ENCODE measurements around the gene ABCA8. TPM values are rescaled to one million over a fixed set of nuclear protein-coding genes. Genes with fewer than 3 reads are reported as not detected.

The ABCA8 gene
- total and polyA plus RNA-seq, 4 donors = 2.7 to 187 (median 7.8) TPM

- Histone ChIP-seq H3K27me3 (ENCODE audit: control insufficient read depth in 3 of 3, insufficient read depth in 3 of 3, low read length in 2 of 3) (no peaks in the 10 kb centered on the region), H3K9me3 (ENCODE audit: control insufficient read depth in 4 of 4, insufficient read depth in 3 of 4, low read length in 3 of 4) (no peaks in the 10 kb centered on the region), H3K9ac (ENCODE audit: insufficient read depth in 1 of 2, low read length in 2 of 2) (no peak overlapping the region), H3K4me3 (no peak overlapping the region), H3K36me3 (ENCODE audit: control insufficient read depth in 4 of 4, insufficient read depth in 4 of 4, low read length in 4 of 4) (peaks cover 0 to 4% (median 1%) of the 10 kb centered on the region in 4 donors), H3K27ac (ENCODE audit: low read depth in 1 of 2, low read length in 1 of 2) (no peak overlapping the region), H3K4me1 (ENCODE audit: control insufficient read depth in 5 of 5, insufficient read depth in 5 of 5, low read length in 5 of 5) (no peaks in the 10 kb centered on the region)
- no peak for ATAC-seq (ENCODE audit: insufficient read depth, low FRiP score)
- DNase-seq = no peak
- WGBS, 2 donors = 74 to 88% methylated on average over 4 of the region's 4 CpGs
- no peak for TF ChIP-seq CTCF (IDR thresholded peaks at IDR 0.05; ENCODE audit: control extremely low read depth, extremely low read depth)
Observed at GRCh38 chr17:68993112-68993511, 37.9 kb upstream of the ABCA8 start.

- H3K36me3 ChIP-seq (ENCODE audit: control insufficient read depth in 4 of 4, insufficient read depth in 4 of 4, low read length in 4 of 4) = peaks cover 0 to 4% (median 2%) of the 10 kb centered on the region in 4 donors
- 68 to 71% methylated on average over 4 of the region's 4 CpGs for WGBS, 2 donors
- ATAC-seq (ENCODE audit: insufficient read depth, low FRiP score) (no peak), DNase-seq (peak in 1 of 3 donors; percentile 14)
- H3K27ac ChIP-seq (ENCODE audit: low read depth in 1 of 2, low read length in 1 of 2) = no peak overlapping the region
- H3K9ac ChIP-seq (ENCODE audit: insufficient read depth in 1 of 2, low read length in 2 of 2) = no peak overlapping the region
- no peak overlapping the region for H3K4me3 ChIP-seq
- H3K4me1 ChIP-seq (ENCODE audit: control insufficient read depth in 5 of 5, insufficient read depth in 5 of 5, low read length in 5 of 5) = no peaks in the 10 kb centered on the region
- H3K9me3 ChIP-seq (ENCODE audit: control insufficient read depth in 4 of 4, insufficient read depth in 3 of 4, low read length in 3 of 4) = no peaks in the 10 kb centered on the region
- no peaks in the 10 kb centered on the region for H3K27me3 ChIP-seq (ENCODE audit: control insufficient read depth in 3 of 3, insufficient read depth in 3 of 3, low read length in 2 of 3)
- no peak for TF ChIP-seq CTCF (IDR thresholded peaks at IDR 0.05; ENCODE audit: control extremely low read depth, extremely low read depth)
Observed at GRCh38 chr17:68987966-68988365, 32.8 kb upstream of the ABCA8 start.

- H3K4me3 ChIP-seq = no peak overlapping the region
Observed at GRCh38 chr17:68981288-68981687, 26.1 kb upstream of the ABCA8 start.

More at GRCh38 chr17:68981288-68981687, 26.1 kb upstream of the ABCA8 start:
- Histone ChIP-seq H3K4me1 (ENCODE audit: control insufficient read depth in 5 of 5, insufficient read depth in 5 of 5, low read length in 5 of 5) (no peaks in the 10 kb centered on the region), H3K9me3 (ENCODE audit: control insufficient read depth in 4 of 4, insufficient read depth in 3 of 4, low read length in 3 of 4) (no peaks in the 10 kb centered on the region), H3K36me3 (ENCODE audit: control insufficient read depth in 4 of 4, insufficient read depth in 4 of 4, low read length in 4 of 4) (peaks cover 0 to 6% (median 3%) of the 10 kb centered on the region in 4 donors), H3K27me3 (ENCODE audit: control insufficient read depth in 3 of 3, insufficient read depth in 3 of 3, low read length in 2 of 3) (no peaks in the 10 kb centered on the region), H3K27ac (ENCODE audit: low read depth in 1 of 2, low read length in 1 of 2) (peak overlapping the region in 1 of 2 donors; percentile 18), H3K9ac (ENCODE audit: insufficient read depth in 1 of 2, low read length in 2 of 2) (no peak overlapping the region)
- WGBS, 2 donors = 15 to 24% methylated on average over 2 of the region's 2 CpGs
- ATAC-seq (ENCODE audit: insufficient read depth, low FRiP score) (peak; percentile 34), DNase-seq (peak; percentile 15 to 56 (median 30))
- no peak for TF ChIP-seq CTCF (IDR thresholded peaks at IDR 0.05; ENCODE audit: control extremely low read depth, extremely low read depth)
